Right ventricle myocardium inferior (tissue), 1 donor: ENCODE results near the gene HELZ. TPM values are rescaled to one million over a fixed set of nuclear protein-coding genes. Genes with fewer than 3 reads are reported as not detected.
"Not testable (repeated sequence)": the region's sequence is repeated elsewhere in the genome, so short reads cannot be mapped to it uniquely, and the experiment has no call there.

ENCODE experiments used
- ATAC-seq: fragments of 200-7000 bp; cut with Tn5 transposase; one replicate; pipeline ENCODE4 v1.9.1; 2020; ENCODE audit warnings: mild to moderate bottlenecking, moderate library complexity
- DNase-seq: peaks from one replicate; pipeline ENCODE4 v3.0.0; 2021; ENCODE audit errors: missing footprints
- intact Hi-C: fragments of 100-400 bp; cut with DNase I; formaldehyde crosslinking; loops from one replicate; pipeline ENCODE4 v1.11.0; 2022
- total RNA-seq: library from RNA; stranded (reverse); fragmentation: NEBNext Ultra II Directional; extraction: Animal tissue kit (Norgen Biotek cat#: 25700); gene quantifications from one replicate; pipeline ENCODE4 v1.2.1, GENCODE V29; 2021
- donor health status: DM: no; HTN: yes; CAD: no; lungs with severe emphysema.

The HELZ gene
- total RNA-seq, 1 donor from 2014 or later = 31.4 TPM

DNA sequence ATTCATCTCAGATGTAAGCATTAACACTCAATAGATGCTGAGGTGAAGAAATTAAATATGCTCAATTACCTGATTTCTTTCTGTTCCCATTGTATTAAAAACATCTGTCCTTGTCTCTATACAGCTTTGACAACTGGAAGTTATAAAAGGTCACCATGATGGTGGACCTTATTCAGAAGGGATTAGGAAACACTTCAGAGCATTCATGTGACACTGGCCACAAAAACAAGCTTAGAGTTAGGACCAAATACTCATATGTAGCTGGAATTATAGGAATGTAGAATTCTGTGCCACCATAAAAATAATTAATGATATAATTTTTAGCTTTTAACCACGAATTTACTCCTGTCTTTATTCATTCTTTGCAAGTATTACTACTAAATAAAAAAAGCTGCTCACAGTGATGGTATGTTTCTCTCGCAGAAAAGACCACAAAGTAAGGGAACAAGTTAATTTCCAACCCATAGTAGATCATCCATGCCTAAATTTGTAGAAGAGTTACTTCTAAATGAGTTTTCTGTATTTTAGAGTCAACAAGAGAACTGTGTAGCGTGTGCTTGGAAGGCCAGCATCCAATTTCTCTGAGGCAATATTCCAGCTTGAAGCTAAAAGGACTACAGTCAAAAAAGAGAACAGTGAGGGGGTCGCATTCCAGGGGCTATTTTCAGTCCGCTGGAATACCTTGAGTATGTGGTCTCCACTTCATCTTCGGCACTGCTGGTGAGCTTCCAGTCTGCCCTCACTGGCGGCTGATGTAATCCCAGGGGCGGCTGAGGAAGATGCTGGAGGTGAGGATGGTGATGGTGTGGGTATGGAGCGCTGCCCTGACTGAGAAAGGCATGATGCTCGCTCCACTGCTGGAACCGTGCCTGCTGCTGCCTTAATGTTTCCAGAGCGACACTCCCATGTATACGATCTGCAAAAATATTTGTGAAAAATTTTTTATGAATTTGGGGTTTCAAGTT, 136.9 kb downstream of the HELZ start:
- intact Hi-C loops = no loop called here
- DNase-seq = no peak
- no peak for ATAC-seq

DNA sequence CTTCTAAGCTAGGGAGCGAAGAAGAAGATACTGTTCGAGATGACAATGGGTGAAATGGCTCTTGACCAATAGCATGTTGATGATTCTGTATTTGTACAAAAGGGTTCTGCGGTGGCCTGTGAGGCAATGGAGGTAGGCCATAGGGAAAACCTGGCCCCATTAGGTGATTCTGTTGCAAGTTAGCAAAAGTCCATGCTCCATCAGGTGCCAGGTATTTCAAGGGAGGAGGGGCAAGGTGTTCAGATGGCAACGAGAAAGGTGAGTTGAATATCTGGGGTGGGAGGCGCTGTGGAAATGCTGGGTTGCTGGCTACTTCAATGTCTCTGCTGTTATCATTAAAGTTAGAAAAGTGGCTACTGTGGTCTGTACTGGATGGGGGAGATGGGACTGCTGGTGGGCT, 137.8 kb downstream of the HELZ start:
- intact Hi-C loops = no loop called here
- DNase-seq (no peak), ATAC-seq (no peak)

DNA sequence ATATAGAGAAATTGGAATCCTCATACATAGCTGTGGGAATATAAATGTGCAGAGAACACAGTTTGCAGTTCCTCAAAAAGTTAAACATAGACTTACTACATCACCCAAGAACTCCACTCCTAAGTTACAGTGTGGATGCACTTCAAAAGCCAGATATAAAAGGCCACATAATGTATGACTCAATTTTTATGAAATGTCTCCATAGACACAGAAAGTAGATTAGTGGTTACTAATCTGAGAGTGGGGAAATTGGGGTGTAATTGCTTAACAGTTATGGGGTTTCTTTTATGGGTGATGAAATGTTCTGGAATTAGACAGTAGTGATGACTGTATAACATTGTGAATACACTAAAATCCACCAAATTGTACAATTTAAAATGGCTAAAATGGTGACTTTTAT, 139.8 kb downstream of the HELZ start:
- no peak for DNase-seq
- intact Hi-C loops = no loop called here
- no peak for ATAC-seq

DNA sequence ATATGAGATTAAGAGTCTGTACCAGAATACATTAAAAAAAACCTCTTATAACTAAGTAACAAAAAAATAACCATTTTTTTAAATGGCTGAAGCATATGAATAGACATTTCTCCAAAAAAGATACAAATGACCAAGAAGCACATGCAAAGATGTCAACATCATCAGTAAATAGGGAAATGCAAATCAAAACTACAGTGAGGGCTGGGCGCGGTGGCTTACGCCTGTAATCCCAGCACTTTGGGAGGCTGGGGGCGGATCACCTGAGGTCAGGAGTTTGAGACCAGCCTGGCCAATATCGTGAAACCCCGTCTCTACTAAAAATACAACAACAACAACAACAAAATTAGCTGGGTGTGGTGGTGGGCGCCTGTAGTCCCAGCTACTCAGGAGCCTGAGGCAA, 140.4 kb downstream of the HELZ start:
- intact Hi-C loops, ATAC-seq, DNase-seq: not testable (repeated sequence)

DNA sequence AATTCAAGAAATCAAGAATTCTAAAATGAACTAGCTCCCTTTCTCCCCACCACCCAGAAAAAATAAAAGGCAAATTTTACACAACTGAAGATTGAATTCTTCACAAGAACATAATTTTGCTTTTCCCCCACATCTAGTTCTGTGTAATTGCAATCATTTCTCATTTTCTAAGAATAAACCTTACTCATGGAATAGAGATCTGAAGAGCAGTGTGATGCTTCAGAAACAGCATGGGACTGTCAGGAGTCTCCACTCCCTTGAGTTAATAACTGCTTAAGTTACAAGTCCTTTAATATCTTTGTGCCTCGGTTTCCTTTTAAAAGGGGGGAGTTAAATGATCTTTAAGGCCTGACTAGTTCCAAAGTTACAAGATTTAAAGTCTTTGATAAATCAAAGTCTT, 147.0 kb downstream of the HELZ start:
- DNase-seq = no peak
- ATAC-seq = no peak
- intact Hi-C loops = no loop called here

DNA sequence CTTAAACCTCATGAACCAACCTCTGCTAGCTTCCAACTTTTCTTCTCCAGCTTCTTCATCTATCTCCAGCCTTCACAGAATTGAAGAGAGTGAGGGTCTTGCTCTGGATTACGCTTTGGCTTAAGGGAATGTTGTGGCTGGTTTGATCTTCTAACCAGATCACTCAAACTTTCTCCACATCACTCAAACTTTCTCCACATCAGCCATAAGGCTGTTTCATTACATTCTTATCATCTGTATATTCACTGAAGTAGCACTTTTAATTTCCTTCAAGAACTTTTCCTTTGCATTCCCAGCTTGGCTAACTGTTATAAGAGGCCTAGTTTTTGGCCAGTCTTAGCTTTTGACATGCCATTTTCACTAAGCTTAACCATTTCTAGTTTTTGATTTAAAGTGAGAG, 148.4 kb downstream of the HELZ start:
- DNase-seq (no peak), ATAC-seq (no peak)
- intact Hi-C loops = no loop called here

DNA sequence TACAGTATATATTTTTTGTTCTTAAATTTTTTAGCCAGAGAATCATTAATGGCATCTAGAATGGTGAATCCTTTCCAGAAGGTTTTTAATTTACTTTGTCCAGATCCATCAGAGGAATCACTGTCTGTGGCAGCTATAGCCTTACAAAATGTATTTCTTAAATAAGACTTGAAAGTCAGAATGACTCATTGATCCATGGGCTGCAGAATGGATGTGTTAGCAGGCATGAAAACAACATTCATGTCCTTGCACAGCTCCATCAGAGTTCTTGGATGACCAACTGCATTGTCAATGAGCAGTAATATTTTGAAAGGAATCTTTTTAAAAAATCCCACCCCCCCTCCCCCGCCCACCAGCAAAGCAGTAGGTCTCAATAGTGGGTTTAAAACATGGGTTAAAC, 149.2 kb downstream of the HELZ start:
- no peak for ATAC-seq
- no peak for DNase-seq
- intact Hi-C loops = no loop called here

DNA sequence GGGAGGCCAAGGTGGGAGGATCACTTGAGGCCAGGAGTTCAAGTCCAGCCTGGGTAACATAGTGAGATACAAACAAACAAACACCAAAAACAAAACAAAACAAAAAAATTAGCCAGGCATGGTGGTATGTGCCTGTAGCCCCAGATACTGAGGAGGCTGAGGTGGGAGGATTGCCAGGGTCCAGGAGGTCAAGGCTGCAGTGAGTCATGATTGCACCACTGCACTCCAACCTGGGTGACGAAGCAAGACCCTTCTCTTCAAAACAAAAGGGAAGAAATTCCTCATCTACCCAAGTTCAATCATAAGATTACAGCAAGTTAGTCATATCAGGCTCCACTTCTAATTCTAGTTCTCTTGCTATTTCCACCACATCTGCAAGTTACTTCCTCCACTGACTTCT, 149.7 kb downstream of the HELZ start:
- DNase-seq, intact Hi-C loops, ATAC-seq: not testable (repeated sequence)

DNA sequence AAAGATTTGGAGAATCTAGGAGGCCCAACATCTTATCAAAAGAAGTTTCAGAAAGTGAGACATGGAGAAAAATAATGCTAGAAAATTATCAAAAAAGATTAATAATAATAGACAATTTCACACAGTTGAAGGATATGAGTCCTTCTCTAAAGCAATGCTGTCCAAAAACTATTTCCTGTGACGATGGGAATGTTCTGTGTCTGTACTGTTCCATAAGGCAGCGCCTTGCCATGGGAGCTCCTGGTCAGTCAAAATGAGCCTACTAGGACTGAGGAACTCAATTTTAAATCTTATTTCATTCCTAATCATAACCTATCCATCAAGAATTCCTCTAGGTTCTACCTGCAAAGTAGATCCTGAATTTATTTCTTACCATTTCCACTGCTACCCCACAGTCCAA, 151.6 kb downstream of the HELZ start:
- no peak for DNase-seq
- ATAC-seq = no peak
- intact Hi-C loops = no loop called here

DNA sequence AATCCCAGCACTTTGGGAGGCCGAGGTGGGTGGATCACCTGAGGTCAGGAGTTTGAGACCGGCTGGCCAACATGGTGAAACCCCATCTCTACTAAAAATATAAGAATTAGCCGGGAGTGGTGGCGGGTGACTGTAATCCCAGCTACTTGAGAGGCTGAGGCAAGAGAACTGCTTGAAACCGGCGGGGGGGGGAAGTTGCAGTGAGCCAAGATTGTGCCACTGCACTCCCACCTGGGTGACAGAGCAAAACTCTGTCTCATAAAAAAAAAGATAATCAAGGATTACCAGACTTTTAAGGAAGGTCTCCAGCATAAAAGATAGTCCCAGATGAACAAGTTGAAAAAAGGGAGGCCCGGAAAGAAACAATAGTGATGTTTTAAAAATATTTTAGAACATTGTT, 152.3 kb downstream of the HELZ start:
- DNase-seq, intact Hi-C loops, ATAC-seq: not testable (repeated sequence)

DNA sequence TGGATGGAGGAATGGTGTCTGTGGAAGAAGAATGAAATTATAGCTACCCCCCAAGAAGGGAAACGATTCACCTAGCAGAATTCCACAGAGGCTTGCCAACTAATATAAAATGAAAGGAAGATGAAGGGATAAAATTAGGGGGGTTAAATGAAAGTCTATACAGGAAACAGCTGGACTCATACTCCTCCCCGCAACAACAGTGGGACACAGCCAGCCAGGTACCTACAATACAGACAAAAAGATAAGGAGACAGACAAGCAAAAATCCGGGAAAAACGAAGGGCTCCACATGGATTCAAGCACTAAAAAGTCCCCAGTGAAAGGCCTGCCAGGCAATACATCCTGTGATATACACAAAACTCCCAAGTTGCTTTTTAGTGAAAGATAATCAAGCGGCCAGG, 152.7 kb downstream of the HELZ start:
- DNase-seq = no peak
- ATAC-seq = no peak
- intact Hi-C loops = no loop called here

DNA sequence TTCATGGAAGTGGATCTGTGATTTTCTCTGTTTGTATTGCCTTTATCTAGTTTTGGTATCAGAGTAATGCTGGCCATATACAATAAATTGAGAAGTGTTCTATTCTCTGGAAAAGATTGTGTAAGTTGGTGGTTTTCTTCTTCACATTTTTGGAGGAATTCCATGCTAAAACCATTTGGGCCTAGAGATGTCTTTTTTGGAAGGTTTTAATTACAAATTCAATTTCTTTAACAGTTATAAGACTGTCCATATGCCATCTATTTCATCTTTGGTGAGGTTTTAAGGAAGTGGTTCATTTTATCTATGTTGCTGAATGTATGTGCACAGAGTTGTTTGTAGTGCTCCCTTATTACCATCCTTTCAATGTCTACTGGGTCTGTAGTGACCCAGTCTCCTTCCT, 154.7 kb downstream of the HELZ start:
- no peak for DNase-seq
- intact Hi-C loops = no loop called here
- ATAC-seq = no peak

DNA sequence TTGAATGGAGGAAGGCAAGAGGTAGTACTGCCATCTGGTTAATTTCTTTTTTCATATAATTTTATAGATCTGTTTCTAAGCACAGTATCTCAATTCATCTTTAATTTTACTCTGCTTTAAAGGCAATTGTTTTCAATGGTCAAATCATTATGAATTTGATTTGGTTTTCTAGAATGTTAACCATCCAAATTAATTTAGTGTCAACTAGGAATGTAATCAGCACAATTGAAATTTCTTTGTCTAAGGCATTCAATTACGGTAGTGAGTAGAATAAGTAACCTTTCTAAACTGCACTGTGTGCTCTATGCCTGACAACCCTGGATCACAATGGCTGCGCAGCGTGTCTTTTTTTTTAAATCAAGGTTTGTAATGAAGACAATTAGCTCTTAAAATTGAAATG, 156.4 kb downstream of the HELZ start:
- no peak for DNase-seq
- intact Hi-C loops = no loop called here
- no peak for ATAC-seq

DNA sequence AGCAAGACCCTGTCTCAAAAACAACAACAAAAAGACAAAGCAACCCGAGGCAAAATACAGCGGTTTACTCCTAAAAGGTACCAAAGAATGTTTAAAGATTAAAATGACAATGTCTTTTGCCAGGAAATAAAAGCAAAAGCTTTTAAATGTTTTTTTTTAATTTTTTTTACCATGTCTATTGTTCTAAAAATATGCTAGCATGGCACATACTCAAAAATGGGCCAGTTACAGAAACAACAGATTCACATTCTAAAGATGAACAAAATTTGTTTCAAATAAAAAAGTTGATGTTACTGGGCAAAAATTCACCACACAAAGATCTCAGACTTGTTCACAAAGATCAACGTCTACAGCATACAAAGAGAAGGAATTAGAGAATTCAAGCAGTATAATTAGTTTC, 159.6 kb downstream of the HELZ start:
- ATAC-seq = no peak
- intact Hi-C loops = no loop called here
- no peak for DNase-seq

DNA sequence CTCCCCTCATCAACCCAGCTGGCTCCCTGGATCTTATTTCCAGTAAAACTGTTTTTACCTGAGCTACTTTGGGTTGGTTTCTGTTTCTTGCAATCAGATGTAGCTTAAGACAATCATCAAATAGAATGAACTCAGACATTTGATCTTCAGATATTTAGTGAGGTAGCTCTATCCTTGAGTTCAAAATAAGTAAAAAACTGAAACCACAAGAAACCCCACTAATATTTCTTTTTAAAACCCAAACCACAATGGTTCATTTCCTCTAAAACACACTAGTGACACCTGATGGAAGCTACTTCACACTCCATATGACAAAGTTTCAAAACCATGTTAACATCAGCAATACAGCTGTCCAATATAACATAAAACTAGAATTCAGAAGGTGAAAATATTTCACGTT, 162.9 kb downstream of the HELZ start:
- no peak for ATAC-seq
- intact Hi-C loops = no loop called here
- DNase-seq = no peak

DNA sequence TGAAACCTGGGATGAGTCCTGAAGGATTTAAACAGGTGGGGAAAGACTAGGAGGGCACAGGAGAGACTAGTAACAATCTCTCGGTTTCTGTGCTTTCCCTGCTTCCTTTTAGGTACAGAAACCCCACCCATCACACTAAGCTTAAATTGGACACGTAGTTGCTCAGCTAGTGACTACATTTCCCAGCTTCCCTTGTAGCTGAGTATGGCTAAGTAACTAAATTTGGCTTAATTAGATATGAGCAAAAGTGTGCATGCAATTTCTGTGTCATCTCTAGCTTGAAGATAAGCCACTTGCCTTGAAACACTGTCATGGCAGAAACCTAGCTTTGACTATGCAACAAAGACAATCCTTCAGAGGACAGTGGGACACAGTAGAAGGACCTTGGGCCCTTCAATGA, 164.2 kb downstream of the HELZ start:
- no peak for DNase-seq
- intact Hi-C loops = no loop called here
- ATAC-seq = no peak

DNA sequence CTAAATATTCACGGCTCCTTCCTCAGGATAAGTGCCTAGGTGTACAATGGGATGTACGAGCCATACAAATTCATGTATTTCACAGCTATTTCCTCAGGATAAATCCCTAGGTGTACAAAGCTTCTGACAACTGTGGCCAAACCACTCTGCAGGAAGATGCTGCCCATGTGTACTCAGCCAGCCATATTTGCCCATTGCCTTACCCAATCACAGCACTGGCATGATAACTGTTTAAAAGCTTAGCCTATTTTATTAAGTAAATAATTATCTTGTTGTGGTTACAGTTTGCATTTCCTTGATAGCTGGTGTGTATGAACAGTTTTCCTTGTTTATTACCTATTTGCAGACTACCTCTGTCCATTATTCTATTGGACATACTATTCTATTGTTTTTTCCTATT, 165.5 kb downstream of the HELZ start:
- no peak for ATAC-seq
- no peak for DNase-seq
- intact Hi-C loops = no loop called here

DNA sequence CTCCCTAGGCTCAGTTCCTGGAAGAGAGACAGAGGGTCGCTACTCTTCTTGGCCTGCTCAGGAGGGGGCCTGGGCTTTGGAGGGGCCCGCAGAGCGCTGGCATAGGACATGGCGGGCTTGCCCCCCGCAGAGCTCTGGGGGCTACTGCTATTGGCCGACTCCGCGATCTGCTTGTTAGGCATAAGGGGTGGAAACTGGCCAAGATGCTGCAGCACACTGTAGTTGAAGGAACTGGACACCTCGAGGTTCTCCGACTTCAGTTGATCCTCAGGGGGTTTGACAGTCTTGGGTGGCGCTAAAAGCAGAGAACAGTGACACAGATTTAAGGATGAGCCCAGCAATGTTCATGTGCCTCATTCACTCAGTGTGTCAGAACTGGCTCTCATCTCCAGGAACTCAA, 166.7 kb downstream of the HELZ start:
- no peak for ATAC-seq

DNA sequence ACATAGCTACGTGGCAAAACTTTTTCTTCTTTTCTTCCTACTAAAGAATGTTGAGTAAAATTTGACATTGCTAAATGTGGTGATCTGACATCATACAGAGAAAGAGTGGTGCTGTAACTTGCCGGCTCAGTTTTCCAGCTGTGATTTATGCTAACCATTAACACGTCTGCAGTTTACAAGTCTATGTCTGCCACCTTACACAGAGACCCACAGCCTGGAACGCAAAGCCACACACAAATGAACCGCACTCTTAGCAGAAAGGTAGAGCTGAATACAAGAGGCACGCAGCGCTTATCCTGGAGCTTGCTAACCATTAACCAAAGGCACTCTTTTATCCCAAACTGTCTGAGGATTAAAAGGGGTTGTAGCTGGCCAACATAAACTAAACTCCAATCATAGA, 168.7 kb downstream of the HELZ start:
- no peak for DNase-seq
- intact Hi-C loops = no loop called here
- ATAC-seq = no peak

More for the DNA sequence above, 166.7 kb downstream of the HELZ start:
- intact Hi-C loops = no loop called here
- DNase-seq = no peak

DNA sequence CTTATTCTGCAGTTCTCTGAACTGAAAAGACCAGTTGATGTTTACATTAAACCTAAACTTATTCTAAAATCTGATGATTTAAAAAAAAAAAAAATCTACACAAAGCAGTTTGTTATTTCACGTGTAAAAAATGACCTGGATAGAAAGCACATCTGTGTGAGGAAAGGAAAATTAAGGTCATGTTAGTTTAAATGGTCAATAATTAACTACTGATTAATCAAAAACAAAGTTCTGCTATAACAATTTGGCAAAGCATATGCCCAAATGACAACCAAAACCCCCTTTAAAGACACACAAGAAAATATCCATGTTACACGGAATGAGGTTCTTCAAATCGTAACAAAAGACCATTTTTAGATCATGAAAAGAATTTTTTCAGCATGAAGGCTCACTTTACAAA, 170.2 kb downstream of the HELZ start:
- intact Hi-C loops = no loop called here
- no peak for ATAC-seq
- no peak for DNase-seq

DNA sequence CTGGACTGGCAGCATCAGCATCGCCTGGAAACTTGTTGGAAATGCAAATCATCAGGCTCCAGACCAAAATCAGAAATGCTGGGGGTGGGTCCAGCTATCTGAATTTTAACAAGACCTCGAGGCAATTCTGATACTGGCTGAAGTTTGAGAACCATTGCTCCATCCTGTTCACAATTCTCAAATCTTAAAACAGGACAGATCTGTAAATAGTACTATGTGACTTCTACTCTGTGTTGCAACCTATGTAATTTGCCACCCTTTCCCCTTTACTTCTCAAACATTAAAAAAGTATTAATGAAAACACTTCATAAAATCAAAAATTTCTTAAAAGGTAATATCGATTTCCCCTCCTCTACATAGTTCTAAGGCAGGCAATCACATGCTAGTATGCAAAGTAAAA, 172.1 kb downstream of the HELZ start:
- DNase-seq (no peak), ATAC-seq (no peak)
- intact Hi-C loops = no loop called here
